DND-41 (cell line): ENCODE results near the gene TPM1.

Source experiments
- ATAC-seq: fragments of 200-7000 bp; cut with Tn5 transposase; 3 replicates; pipeline ENCODE4 v1.9.1; 2021; ENCODE audit warnings: low read depth; ENCODE audit not compliant: insufficient read depth
- DNase-seq: peaks from one replicate; pipeline ENCODE4 v3.0.0-alpha.2; 2020
- H2AFZ ChIP-seq: 2 replicates; pipeline ENCODE4 v1.6.0; 2012; ENCODE audit warnings: low read depth, low read length
- H3K27ac ChIP-seq: 2 replicates; pipeline ENCODE4 v1.5.1; 2012; ENCODE audit warnings: low read length, inconsistent platforms
- H3K27me3 ChIP-seq: fragments of 200-600 bp; sonication (generic); 2 replicates; pipeline ENCODE4 v1.6.0; 2012; ENCODE audit warnings: low read length, mild to moderate bottlenecking, inconsistent platforms; ENCODE audit not compliant: insufficient read depth, poor library complexity
- H3K36me3 ChIP-seq: 2 replicates; pipeline ENCODE4 v1.5.1; 2012; ENCODE audit warnings: low read length, inconsistent platforms; ENCODE audit not compliant: insufficient read depth
- H3K4me1 ChIP-seq: 2 replicates; pipeline ENCODE4 v1.5.1; 2012; ENCODE audit warnings: mild to moderate bottlenecking, low read length; ENCODE audit not compliant: insufficient read depth
- H3K4me2 ChIP-seq: 2 replicates; pipeline ENCODE4 v1.6.0; 2012; ENCODE audit warnings: mild to moderate bottlenecking, moderate library complexity, low read length, inconsistent platforms; ENCODE audit not compliant: insufficient read depth
- H3K4me3 ChIP-seq, 2 experiments: fragments of 200-600 bp in 1 of 2; shearing (Covaris generic) in 1 of 2; 2 replicates each; pipeline ENCODE4 v1.5.1; 2012 to 2016; ENCODE audit warnings: inconsistent platforms in 2 of 2, low read length in 2 of 2, mild to moderate bottlenecking in 2 of 2, low read depth in 1 of 2, moderate library complexity in 1 of 2
- H3K79me2 ChIP-seq: 2 replicates; pipeline ENCODE4 v1.6.0; 2012; ENCODE audit warnings: low read length, inconsistent platforms; ENCODE audit not compliant: insufficient read depth
- H3K9ac ChIP-seq: 2 replicates; pipeline ENCODE4 v1.6.0; 2012; ENCODE audit warnings: low read depth, mild to moderate bottlenecking, inconsistent platforms, low read length, moderate library complexity
- H3K9me3 ChIP-seq: 2 replicates; pipeline ENCODE4 v1.5.1; 2012; ENCODE audit warnings: low read length, moderate library complexity, mild to moderate bottlenecking, inconsistent platforms; ENCODE audit not compliant: insufficient read depth, severe bottlenecking
- H4K20me1 ChIP-seq: 2 replicates; pipeline ENCODE4 v1.6.0; 2012; ENCODE audit warnings: low read length; ENCODE audit not compliant: insufficient read depth
- EZH2 ChIP-seq: IDR thresholded peaks from 3 replicates; pipeline ENCODE4 v1.6.1; 2012; ENCODE audit warnings: borderline replicate concordance, low read depth, mild to moderate bottlenecking, moderate library complexity, low read length, inconsistent platforms; ENCODE audit not compliant: severe bottlenecking
- TF ChIP-seq, protein P1 (sequence below): IDR thresholded peaks from 2 replicates; pipeline ENCODE4 v1.5.1; 2012; ENCODE audit warnings: borderline replicate concordance, low read length, moderate library complexity, mild to moderate bottlenecking; ENCODE audit not compliant: poor library complexity, severe bottlenecking; ENCODE audit errors: extremely low read depth

Gene TPM1

DNA sequence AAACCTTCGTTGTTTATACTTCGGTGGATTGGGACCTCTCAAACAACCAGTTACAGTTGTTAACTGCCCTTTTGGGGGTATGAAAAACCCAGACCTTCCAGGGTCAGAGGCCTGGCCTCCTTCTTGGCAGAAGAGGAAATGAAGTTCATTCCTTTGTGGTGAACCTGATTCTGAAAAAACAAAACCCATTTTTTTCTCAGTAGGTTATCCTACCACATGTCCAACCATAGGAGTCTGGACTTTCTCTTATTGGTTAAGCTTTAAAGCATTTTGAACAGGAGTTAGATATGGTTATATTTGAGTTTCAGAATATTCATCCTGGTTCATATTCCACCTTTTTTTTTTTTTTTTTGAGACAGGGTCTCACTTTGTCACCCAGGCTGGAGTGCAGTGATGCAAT is 71.9 kb downstream of the TPM1 start:
- Histone ChIP-seq H2AFZ (no peak overlapping the region), H3K79me2 (no peaks in the 10 kb centered on the region), H3K27ac (no peak overlapping the region), H3K9me3 (peaks cover under 1% of the 10 kb centered on the region), H3K36me3 (no peaks in the 10 kb centered on the region), H3K4me1 (no peaks in the 10 kb centered on the region), H3K4me3 (no peak overlapping the region), H3K9ac (no peak overlapping the region), H3K4me2 (no peak overlapping the region), H4K20me1 (no peaks in the 10 kb centered on the region), H3K27me3 (no peaks in the 10 kb centered on the region)
- DNase-seq (no peak), ATAC-seq (no peak)
- TF ChIP-seq EZH2: no peak
- TF ChIP-seq, protein P1, sequence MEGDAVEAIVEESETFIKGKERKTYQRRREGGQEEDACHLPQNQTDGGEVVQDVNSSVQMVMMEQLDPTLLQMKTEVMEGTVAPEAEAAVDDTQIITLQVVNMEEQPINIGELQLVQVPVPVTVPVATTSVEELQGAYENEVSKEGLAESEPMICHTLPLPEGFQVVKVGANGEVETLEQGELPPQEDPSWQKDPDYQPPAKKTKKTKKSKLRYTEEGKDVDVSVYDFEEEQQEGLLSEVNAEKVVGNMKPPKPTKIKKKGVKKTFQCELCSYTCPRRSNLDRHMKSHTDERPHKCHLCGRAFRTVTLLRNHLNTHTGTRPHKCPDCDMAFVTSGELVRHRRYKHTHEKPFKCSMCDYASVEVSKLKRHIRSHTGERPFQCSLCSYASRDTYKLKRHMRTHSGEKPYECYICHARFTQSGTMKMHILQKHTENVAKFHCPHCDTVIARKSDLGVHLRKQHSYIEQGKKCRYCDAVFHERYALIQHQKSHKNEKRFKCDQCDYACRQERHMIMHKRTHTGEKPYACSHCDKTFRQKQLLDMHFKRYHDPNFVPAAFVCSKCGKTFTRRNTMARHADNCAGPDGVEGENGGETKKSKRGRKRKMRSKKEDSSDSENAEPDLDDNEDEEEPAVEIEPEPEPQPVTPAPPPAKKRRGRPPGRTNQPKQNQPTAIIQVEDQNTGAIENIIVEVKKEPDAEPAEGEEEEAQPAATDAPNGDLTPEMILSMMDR: no peak
